ENCODE data around the gene GAPDHS.
A peak's percentile ranks its signal among the peaks of the same experiment; 100 is the strongest.

Gene GAPDHS

GRCh38 chr19:35539314-35539713 lies 6.1 kb downstream of the GAPDHS start:
- Histone ChIP-seq H3K27ac (ENCODE audit: low read length) (no peak overlapping the region), H3K27me3 (ENCODE audit: control insufficient read depth, insufficient read depth, low read length) (no peaks in the 10 kb centered on the region), H3K4me1 (ENCODE audit: control insufficient read depth, insufficient read depth, low read length) (peaks cover 4% of the 10 kb centered on the region), H3K4me3 (ENCODE audit: low read length) (no peak overlapping the region), H3K9me3 (ENCODE audit: control insufficient read depth, insufficient read depth, low read length) (no peaks in the 10 kb centered on the region), H3K36me3 (ENCODE audit: control insufficient read depth, insufficient read depth, low read length) (peaks cover 12% of the 10 kb centered on the region; the same call in 1 of the 2 replicates)
- no CpG with 5 or more reads among the region's 6 CpGs for WGBS (ENCODE audit: insufficient coverage, insufficient read length)
- DNase-seq (ENCODE audit: low read depth, low spot score), result no peak

DNA sequence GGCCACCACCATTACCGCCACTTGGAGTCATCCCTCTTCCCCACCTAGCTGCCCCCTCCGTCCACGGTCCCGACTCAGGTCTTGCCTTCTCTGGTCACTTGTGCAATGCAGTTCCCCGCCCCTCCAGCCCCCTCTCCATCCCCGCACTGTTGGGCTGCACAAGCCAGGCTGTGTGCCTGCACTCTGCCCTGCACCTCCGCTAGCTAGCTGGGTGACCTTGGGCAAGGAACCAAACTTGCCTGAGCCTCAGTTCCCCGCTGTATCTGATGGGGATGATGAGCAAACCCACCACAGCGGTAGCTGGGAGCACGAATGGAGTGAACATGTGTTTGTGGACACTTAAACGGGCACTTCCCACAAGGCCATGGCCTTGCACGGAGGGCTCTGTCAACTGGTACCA lies 6.6 kb downstream of the GAPDHS start:
- no CpG with 5 or more reads among the region's 12 CpGs for WGBS (ENCODE audit: insufficient coverage, insufficient read length)
- H3K36me3 ChIP-seq (ENCODE audit: control insufficient read depth, insufficient read depth, low read length), result peaks cover 12% of the 10 kb centered on the region; the same call in 1 of the 2 replicates
- no peak overlapping the region for H3K27ac ChIP-seq (ENCODE audit: low read length)
- no peaks in the 10 kb centered on the region for H3K9me3 ChIP-seq (ENCODE audit: control insufficient read depth, insufficient read depth, low read length)
- no peak for DNase-seq (ENCODE audit: low read depth, low spot score)
- no peak overlapping the region for H3K4me3 ChIP-seq (ENCODE audit: low read length)
- no peaks in the 10 kb centered on the region for H3K27me3 ChIP-seq (ENCODE audit: control insufficient read depth, insufficient read depth, low read length)
- peaks cover 4% of the 10 kb centered on the region for H3K4me1 ChIP-seq (ENCODE audit: control insufficient read depth, insufficient read depth, low read length)

- H3K9me3 ChIP-seq (ENCODE audit: control insufficient read depth, insufficient read depth, low read length), result no peaks in the 10 kb centered on the region
- H3K27ac ChIP-seq (ENCODE audit: low read length), result no peak overlapping the region
- DNase-seq (ENCODE audit: low read depth, low spot score), result no peak
- H3K36me3 ChIP-seq (ENCODE audit: control insufficient read depth, insufficient read depth, low read length), result peaks cover 12% of the 10 kb centered on the region; the same call in 1 of the 2 replicates
- WGBS (ENCODE audit: insufficient coverage, insufficient read length), result no CpG with 5 or more reads among the region's 7 CpGs
- H3K4me1 ChIP-seq (ENCODE audit: control insufficient read depth, insufficient read depth, low read length), result peaks cover 4% of the 10 kb centered on the region
- H3K4me3 ChIP-seq (ENCODE audit: low read length), result no peak overlapping the region
- H3K27me3 ChIP-seq (ENCODE audit: control insufficient read depth, insufficient read depth, low read length), result no peaks in the 10 kb centered on the region
These were observed 7.2 kb downstream of the GAPDHS start for GRCh38 chr19:35540356-35540927.

- no peak for DNase-seq (ENCODE audit: low read depth, low spot score)
- no peak overlapping the region for H3K4me3 ChIP-seq (ENCODE audit: low read length)
- no CpG with 5 or more reads among the region's 11 CpGs for WGBS (ENCODE audit: insufficient coverage, insufficient read length)
- peaks cover 2% of the 10 kb centered on the region; the same call in 1 of the 2 replicates for H3K4me1 ChIP-seq (ENCODE audit: control insufficient read depth, insufficient read depth, low read length)
- no peaks in the 10 kb centered on the region for H3K9me3 ChIP-seq (ENCODE audit: control insufficient read depth, insufficient read depth, low read length)
- no peak overlapping the region for H3K27ac ChIP-seq (ENCODE audit: low read length)
- H3K36me3 ChIP-seq (ENCODE audit: control insufficient read depth, insufficient read depth, low read length), result peaks cover 15% of the 10 kb centered on the region
- no peaks in the 10 kb centered on the region for H3K27me3 ChIP-seq (ENCODE audit: control insufficient read depth, insufficient read depth, low read length)
These were observed 9.0 kb downstream of the GAPDHS start for GRCh38 chr19:35542209-35542608.

DNA sequence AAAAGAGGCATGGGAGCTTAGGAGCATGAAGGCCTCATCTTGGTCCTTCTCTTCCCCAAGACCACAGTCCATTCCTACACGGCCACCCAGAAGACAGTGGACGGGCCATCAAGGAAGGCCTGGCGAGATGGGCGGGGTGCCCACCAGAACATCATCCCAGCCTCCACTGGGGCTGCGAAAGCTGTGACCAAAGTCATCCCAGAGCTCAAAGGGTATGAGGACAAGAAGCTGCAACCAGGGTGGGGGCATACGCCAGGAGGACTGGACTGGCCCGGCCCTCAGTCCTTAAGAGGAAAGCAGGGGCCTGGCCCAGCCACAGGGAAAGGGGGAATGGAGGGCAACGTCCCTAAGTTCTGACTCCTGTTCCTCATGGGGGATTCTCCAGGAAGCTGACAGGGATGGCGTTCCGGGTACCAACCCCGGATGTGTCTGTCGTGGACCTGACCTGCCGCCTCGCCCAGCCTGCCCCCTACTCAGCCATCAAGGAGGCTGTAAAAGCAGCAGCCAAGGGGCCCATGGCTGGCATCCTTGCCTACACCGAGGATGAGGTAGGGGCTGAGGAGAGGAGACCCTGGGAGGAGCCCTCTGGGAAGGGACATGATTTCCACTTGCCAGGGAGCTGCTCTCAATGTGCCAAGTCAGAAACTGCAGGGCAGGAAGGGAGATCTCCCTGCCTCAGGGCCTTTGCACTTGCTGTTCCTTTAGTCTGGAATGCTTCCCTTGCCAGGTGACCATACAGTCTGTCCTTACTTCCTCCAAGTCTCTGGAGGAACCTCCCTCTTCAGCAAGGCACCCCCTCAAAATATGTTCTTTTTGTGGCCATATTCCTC lies 10.2 kb downstream of the GAPDHS start:
- no peak for DNase-seq (ENCODE audit: low read depth, low spot score)
- Histone ChIP-seq H3K27ac (ENCODE audit: low read length) (no peak overlapping the region), H3K27me3 (ENCODE audit: control insufficient read depth, insufficient read depth, low read length) (no peaks in the 10 kb centered on the region), H3K4me1 (ENCODE audit: control insufficient read depth, insufficient read depth, low read length) (peaks cover 2% of the 10 kb centered on the region; the same call in 1 of the 2 replicates), H3K9me3 (ENCODE audit: control insufficient read depth, insufficient read depth, low read length) (no peaks in the 10 kb centered on the region), H3K4me3 (ENCODE audit: low read length) (no peak overlapping the region), H3K36me3 (ENCODE audit: control insufficient read depth, insufficient read depth, low read length) (peaks cover 18% of the 10 kb centered on the region)
- no CpG with 5 or more reads among the region's 15 CpGs for WGBS (ENCODE audit: insufficient coverage, insufficient read length)

- Histone ChIP-seq H3K4me3 (ENCODE audit: low read length) (peak overlapping the region; percentile 90), H3K9me3 (ENCODE audit: control insufficient read depth, insufficient read depth, low read length) (no peaks in the 10 kb centered on the region), H3K4me1 (ENCODE audit: control insufficient read depth, insufficient read depth, low read length) (peaks cover 2% of the 10 kb centered on the region; the same call in 1 of the 2 replicates), H3K27me3 (ENCODE audit: control insufficient read depth, insufficient read depth, low read length) (no peaks in the 10 kb centered on the region), H3K36me3 (ENCODE audit: control insufficient read depth, insufficient read depth, low read length) (peaks cover 18% of the 10 kb centered on the region), H3K27ac (ENCODE audit: low read length) (no peak overlapping the region)
- no CpG with 5 or more reads among the region's 3 CpGs for WGBS (ENCODE audit: insufficient coverage, insufficient read length)
- no peak for DNase-seq (ENCODE audit: low read depth, low spot score)
These were observed 11.0 kb downstream of the GAPDHS start for GRCh38 chr19:35544110-35544802.

- no CpG with 5 or more reads among the region's 85 CpGs for WGBS (ENCODE audit: insufficient coverage, insufficient read length)
These were observed 12.0 kb downstream of the GAPDHS start, which contains the start of gene TMEM147 for GRCh38 chr19:35545001-35545854. Gene TMEM147 (plus strand): TSS chr19:35545626. CDS start chr19:35545740, 114 bp downstream.

DNA sequence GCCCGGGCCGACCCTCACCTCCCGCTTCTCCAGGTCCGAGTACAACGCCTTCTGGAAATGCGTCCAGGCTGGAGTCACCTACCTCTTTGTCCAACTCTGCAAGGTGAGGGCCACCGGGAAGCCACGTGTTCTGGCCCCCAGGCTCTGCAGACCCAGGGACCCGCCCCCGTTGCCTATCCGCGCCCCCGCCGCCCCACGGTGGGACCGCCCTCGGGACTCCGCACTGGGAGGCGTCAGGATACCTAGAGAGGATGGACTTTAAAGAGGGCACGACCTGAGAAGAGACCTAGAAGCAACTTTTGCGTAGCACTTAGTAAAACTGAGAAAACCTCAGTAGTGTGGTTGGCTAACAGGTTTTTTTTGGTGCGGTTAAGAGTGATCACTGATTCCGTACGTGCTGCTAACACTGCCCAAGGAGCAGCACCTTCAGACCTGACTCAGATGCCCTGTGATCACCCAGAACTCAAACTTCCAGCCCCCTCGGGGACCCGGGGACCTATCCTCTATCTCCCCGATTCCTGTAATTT lies 12.7 kb downstream of the GAPDHS start:
- Histone ChIP-seq H3K4me1 (ENCODE audit: control insufficient read depth, insufficient read depth, low read length) (no peaks in the 10 kb centered on the region; the same call in 1 of the 2 replicates), H3K4me3 (ENCODE audit: low read length) (peak overlapping the region; percentile 90), H3K27ac (ENCODE audit: low read length) (no peak overlapping the region), H3K9me3 (ENCODE audit: control insufficient read depth, insufficient read depth, low read length) (no peaks in the 10 kb centered on the region), H3K36me3 (ENCODE audit: control insufficient read depth, insufficient read depth, low read length) (peaks cover 20% of the 10 kb centered on the region), H3K27me3 (ENCODE audit: control insufficient read depth, insufficient read depth, low read length) (no peaks in the 10 kb centered on the region)
- no peak for DNase-seq (ENCODE audit: low read depth, low spot score)
- WGBS (ENCODE audit: insufficient coverage, insufficient read length), result no CpG with 5 or more reads among the region's 27 CpGs

More at GRCh38 chr19:35545001-35545854, 12.0 kb downstream of the GAPDHS start, which contains the start of gene TMEM147:
- H3K36me3 ChIP-seq (ENCODE audit: control insufficient read depth, insufficient read depth, low read length), result peaks cover 15% of the 10 kb centered on the region
- no peaks in the 10 kb centered on the region for H3K9me3 ChIP-seq (ENCODE audit: control insufficient read depth, insufficient read depth, low read length)
- H3K4me3 ChIP-seq (ENCODE audit: low read length), result peak within 1 kb of the TSS; percentile 90
- H3K27me3 ChIP-seq (ENCODE audit: control insufficient read depth, insufficient read depth, low read length), result no peaks in the 10 kb centered on the region
- H3K27ac ChIP-seq (ENCODE audit: low read length), result no peak within 1 kb of the TSS
- no peak for DNase-seq (ENCODE audit: low read depth, low spot score)
- no peaks in the 10 kb centered on the region; the same call in 1 of the 2 replicates for H3K4me1 ChIP-seq (ENCODE audit: control insufficient read depth, insufficient read depth, low read length)

DNA sequence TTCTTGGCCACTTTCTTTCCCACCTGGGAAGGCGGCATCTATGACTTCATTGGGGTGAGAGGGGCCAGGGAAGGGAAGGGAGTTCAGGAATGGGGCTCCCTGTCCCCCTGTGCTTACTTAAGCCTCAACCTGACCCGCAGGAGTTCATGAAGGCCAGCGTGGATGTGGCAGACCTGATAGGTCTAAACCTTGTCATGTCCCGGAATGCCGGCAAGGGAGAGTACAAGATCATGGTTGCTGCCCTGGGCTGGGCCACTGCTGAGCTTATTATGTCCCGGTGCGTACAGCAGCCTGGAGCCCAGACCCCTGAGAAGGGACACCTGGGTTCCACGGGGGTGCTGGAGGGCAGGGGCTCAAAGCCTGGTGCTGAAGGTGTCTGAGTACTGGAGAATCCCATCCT lies 13.3 kb downstream of the GAPDHS start:
- no peak overlapping the region; the same call in 1 of the 2 replicates for H3K4me3 ChIP-seq (ENCODE audit: low read length)

More for the DNA sequence above, 13.3 kb downstream of the GAPDHS start:
- Histone ChIP-seq H3K27me3 (ENCODE audit: control insufficient read depth, insufficient read depth, low read length) (no peaks in the 10 kb centered on the region), H3K36me3 (ENCODE audit: control insufficient read depth, insufficient read depth, low read length) (peaks cover 21% of the 10 kb centered on the region), H3K9me3 (ENCODE audit: control insufficient read depth, insufficient read depth, low read length) (no peaks in the 10 kb centered on the region), H3K27ac (ENCODE audit: low read length) (no peak overlapping the region), H3K4me1 (ENCODE audit: control insufficient read depth, insufficient read depth, low read length) (no peaks in the 10 kb centered on the region; the same call in 1 of the 2 replicates)
- no CpG with 5 or more reads among the region's 8 CpGs for WGBS (ENCODE audit: insufficient coverage, insufficient read length)
- no peak for DNase-seq (ENCODE audit: low read depth, low spot score)
